ENCODE results near the gene LBX2.

LBX2 gene

GRCh38 chr2:74450570-74451190 is 48.7 kb downstream of the LBX2 start:
- DNase-seq = no peak

- no peak for DNase-seq
Observed at GRCh38 chr2:74448771-74449170, 50.6 kb downstream of the LBX2 start.
